22Rv1 (cell line): ENCODE measurements around the gene PMP22.

Experiments used
- ZFX ChIP-seq: fragments of 450-650 bp; IDR thresholded peaks from 2 replicates; pipeline ENCODE4 v1.6.1; 2017; ENCODE audit warnings: antibody characterized with exemption, borderline replicate concordance
- TF ChIP-seq, protein P1 (sequence below): fragments of 450-650 bp; IDR thresholded peaks from 2 replicates; pipeline ENCODE4 v1.5.1; 2017; ENCODE audit warnings: mild to moderate bottlenecking

DNA sequence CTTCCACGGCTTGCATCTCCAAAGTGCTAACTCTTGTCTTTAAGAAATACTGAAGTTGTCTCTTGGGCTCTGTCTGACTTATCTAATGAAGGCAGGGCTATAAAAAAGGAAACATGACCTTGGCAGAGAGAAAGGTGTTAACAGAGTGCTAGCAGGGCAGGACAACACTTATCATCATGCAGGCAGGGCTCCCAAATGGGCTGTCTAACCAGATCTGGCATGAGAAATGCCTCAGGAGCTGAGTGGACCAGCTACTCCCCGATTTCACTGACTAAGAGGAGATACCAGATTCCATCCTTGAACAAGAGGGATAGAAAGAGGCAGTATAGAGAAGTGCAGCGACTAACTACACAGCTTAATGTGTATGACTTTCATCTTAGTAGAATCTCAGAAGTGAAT is 32.6 kb downstream of the PMP22 start:
- TF ChIP-seq, protein P1, sequence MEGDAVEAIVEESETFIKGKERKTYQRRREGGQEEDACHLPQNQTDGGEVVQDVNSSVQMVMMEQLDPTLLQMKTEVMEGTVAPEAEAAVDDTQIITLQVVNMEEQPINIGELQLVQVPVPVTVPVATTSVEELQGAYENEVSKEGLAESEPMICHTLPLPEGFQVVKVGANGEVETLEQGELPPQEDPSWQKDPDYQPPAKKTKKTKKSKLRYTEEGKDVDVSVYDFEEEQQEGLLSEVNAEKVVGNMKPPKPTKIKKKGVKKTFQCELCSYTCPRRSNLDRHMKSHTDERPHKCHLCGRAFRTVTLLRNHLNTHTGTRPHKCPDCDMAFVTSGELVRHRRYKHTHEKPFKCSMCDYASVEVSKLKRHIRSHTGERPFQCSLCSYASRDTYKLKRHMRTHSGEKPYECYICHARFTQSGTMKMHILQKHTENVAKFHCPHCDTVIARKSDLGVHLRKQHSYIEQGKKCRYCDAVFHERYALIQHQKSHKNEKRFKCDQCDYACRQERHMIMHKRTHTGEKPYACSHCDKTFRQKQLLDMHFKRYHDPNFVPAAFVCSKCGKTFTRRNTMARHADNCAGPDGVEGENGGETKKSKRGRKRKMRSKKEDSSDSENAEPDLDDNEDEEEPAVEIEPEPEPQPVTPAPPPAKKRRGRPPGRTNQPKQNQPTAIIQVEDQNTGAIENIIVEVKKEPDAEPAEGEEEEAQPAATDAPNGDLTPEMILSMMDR, result no peak
- TF ChIP-seq ZFX, result no peak
